ENCODE data around the gene B3GNT7.
A peak's percentile ranks its signal among the peaks of the same experiment; 100 is the strongest.
"Not testable (repeated sequence)": the region's sequence is repeated elsewhere in the genome, so short reads cannot be mapped to it uniquely, and the experiment has no call there.

B3GNT7 gene

GRCh38 chr2:231395188-231396057, at the start of gene B3GNT7:
Gene B3GNT7, plus strand, starts transcription at chr2:231395710. Its CDS starts 94 bp downstream, at chr2:231395804.
- no peak for DNase-seq (ENCODE audit: low read depth)
- TF ChIP-seq CTCF (IDR thresholded peaks at IDR 0.05; ENCODE audit: control insufficient read depth, insufficient read depth, low read depth, low read length, missing control alignments): no peak
- no peak within 1 kb of the TSS for H3K4me3 ChIP-seq (ENCODE audit: control insufficient read depth, low read depth, low read length)

- DNase-seq (ENCODE audit: low read depth): no peak
- TF ChIP-seq CTCF (IDR thresholded peaks at IDR 0.05; ENCODE audit: control insufficient read depth, insufficient read depth, low read depth, low read length, missing control alignments): no peak
- H3K4me3 ChIP-seq (ENCODE audit: control insufficient read depth, low read depth, low read length): no peak overlapping the region
These were observed 48.4 kb upstream of the B3GNT7 start for GRCh38 chr2:231347081-231347480.

GRCh38 chr2:231347638-231348037, 47.9 kb upstream of the B3GNT7 start:
- no peak overlapping the region for H3K4me3 ChIP-seq (ENCODE audit: control insufficient read depth, low read depth, low read length)
- DNase-seq (ENCODE audit: low read depth): no peak
- TF ChIP-seq CTCF (IDR thresholded peaks at IDR 0.05; ENCODE audit: control insufficient read depth, insufficient read depth, low read depth, low read length, missing control alignments): no peak

GRCh38 chr2:231348173-231348572, 47.3 kb upstream of the B3GNT7 start:
- TF ChIP-seq CTCF (IDR thresholded peaks at IDR 0.05; ENCODE audit: control insufficient read depth, insufficient read depth, low read depth, low read length, missing control alignments): no peak
- H3K4me3 ChIP-seq (ENCODE audit: control insufficient read depth, low read depth, low read length): no peak overlapping the region
- peak; percentile 2 for DNase-seq (ENCODE audit: low read depth)

GRCh38 chr2:231348704-231349373, 46.7 kb upstream of the B3GNT7 start:
- no peak for DNase-seq (ENCODE audit: low read depth)
- no peak overlapping the region for H3K4me3 ChIP-seq (ENCODE audit: control insufficient read depth, low read depth, low read length)
- no peak for TF ChIP-seq CTCF (IDR thresholded peaks at IDR 0.05; ENCODE audit: control insufficient read depth, insufficient read depth, low read depth, low read length, missing control alignments)

GRCh38 chr2:231349374-231349735, 46.2 kb upstream of the B3GNT7 start:
- H3K4me3 ChIP-seq (ENCODE audit: control insufficient read depth, low read depth, low read length); DNase-seq (ENCODE audit: low read depth): not testable (repeated sequence)

GRCh38 chr2:231351648-231352047, 43.9 kb upstream of the B3GNT7 start:
- H3K4me3 ChIP-seq (ENCODE audit: control insufficient read depth, low read depth, low read length): no peak overlapping the region
- no peak for DNase-seq (ENCODE audit: low read depth)
- TF ChIP-seq CTCF (IDR thresholded peaks at IDR 0.05; ENCODE audit: control insufficient read depth, insufficient read depth, low read depth, low read length, missing control alignments): no peak

Data from AG09309 (cell line).